A549 (cell line): Measurements from ENCODE around the gene LTV1. TPM values are rescaled to one million over a fixed set of nuclear protein-coding genes. Genes with fewer than 3 reads are reported as not detected.

Experiments used
- ATAC-seq, 2 experiments: fragments of 200-7000 bp in 1 of 2; fragments of >200 bp in 1 of 2; cut with Nextera tagmentation in 1 of 2; cut with Tn5 transposase in 1 of 2; 3 replicates each; pipeline versions ENCODE4 v1.8.0 to v1.9.1; 2018 to 2020; ENCODE audit warnings: mild to moderate bottlenecking in 1 of 2, moderate library complexity in 1 of 2
- CTCF ChIA-PET: fragments of 300-600 bp; sonication (Branson Sonifier 250); formaldehyde crosslinking; extraction: SDS; loops from one replicate; lab custom pipeline; 2021; ENCODE audit warnings: antibody characterized with exemption, inconsistent platforms; lab: Yijun Ruan, JAX
- POLR2A ChIA-PET: fragments of 350-600 bp; formaldehyde crosslinking; extraction: SDS; loops from one replicate; lab custom pipeline; 2021; ENCODE audit warnings: antibody characterized with exemption, inconsistent platforms; lab: Yijun Ruan, JAX
- DNase-seq, 2 experiments: peaks; one replicate each; pipeline versions ENCODE4 v3.0.0 to v3.0.0-alpha.2; 2011 to 2016; ENCODE audit warnings: low read depth in 1 of 2, low spot score in 1 of 2
- FAIRE-seq: peaks from 2 replicates; lab custom pipeline; 2011; peaks lifted over from hg19 to GRCh38; lab: Jason Lieb, UNC
- H3K27ac ChIP-seq, 2 experiments: fragments of >200 bp; sonication (Bioruptor Twin); formaldehyde crosslinking; 3 replicates each; pipeline ENCODE4 v1.5.1; 2016 to 2017
- H3K4me1 ChIP-seq: fragments of >200 bp; sonication (Bioruptor Twin); formaldehyde crosslinking; 3 replicates; pipeline ENCODE4 v1.6.1; 2016
- H3K4me2 ChIP-seq: fragments of >200 bp; sonication (Bioruptor Twin); formaldehyde crosslinking; 3 replicates; pipeline ENCODE4 v1.6.1; 2016
- H3K4me3 ChIP-seq: fragments of >200 bp; sonication (Bioruptor Twin); formaldehyde crosslinking; 3 replicates; pipeline ENCODE4 v1.5.1; 2016
- H3K9me3 ChIP-seq: fragments of >200 bp; sonication (Bioruptor Twin); formaldehyde crosslinking; 3 replicates; pipeline ENCODE4 v1.6.1; 2016
- BCL3 ChIP-seq: fragments of >200 bp; sonication (Bioruptor Twin); formaldehyde crosslinking; IDR thresholded peaks from 3 replicates; pipeline ENCODE4 v1.6.1; 2016
- BHLHE40 ChIP-seq: IDR thresholded peaks from 2 replicates; pipeline ENCODE4 v1.6.1; 2012; ENCODE audit warnings: low read depth, low read length, inconsistent platforms
- CBX8 ChIP-seq: fragments of 200-600 bp; sonication (generic); IDR thresholded peaks from 2 replicates; pipeline ENCODE4 v1.6.1; 2016
- CEBPB ChIP-seq, 2 experiments: fragments of >200 bp in 1 of 2; sonication (Bioruptor Twin) in 1 of 2; formaldehyde crosslinking in 1 of 2; IDR thresholded peaks; 2 replicates each; pipeline ENCODE4 v1.6.1; 2012 to 2016
- CHD4 ChIP-seq: fragments of 200-600 bp; sonication (generic); IDR thresholded peaks from 2 replicates; pipeline ENCODE4 v1.6.1; 2016; ENCODE audit warnings: antibody characterized with exemption, mild to moderate bottlenecking, borderline replicate concordance
- E2F6 ChIP-seq: IDR thresholded peaks from 2 replicates; pipeline ENCODE4 v1.6.1; 2012; ENCODE audit warnings: low read depth, borderline replicate concordance
- EHF ChIP-seq: fragments of 250-450 bp; sonication (Bioruptor Pico); IDR thresholded peaks from 2 replicates; pipeline ENCODE4 v1.5.0; 2020; ENCODE audit warnings: mild to moderate bottlenecking
- EP300 ChIP-seq, 2 experiments: fragments of >200 bp; sonication (Bioruptor Twin); formaldehyde crosslinking; IDR thresholded peaks; 2 replicates in 1 of 2; 3 replicates in 1 of 2; pipeline ENCODE4 v1.6.1; 2016 to 2017
- FOXS1 ChIP-seq: fragments of 250-450 bp; sonication (Bioruptor Pico); IDR thresholded peaks from 2 replicates; pipeline ENCODE4 v1.5.0; 2020; ENCODE audit warnings: mild to moderate bottlenecking, moderate library complexity
- HES2 ChIP-seq: fragments of >200 bp; sonication (Bioruptor Twin); formaldehyde crosslinking; IDR thresholded peaks from 2 replicates; pipeline ENCODE4 v1.6.1; 2016
- HEYL ChIP-seq: fragments of 250-450 bp; sonication (Bioruptor Pico); IDR thresholded peaks from 2 replicates; pipeline ENCODE4 v1.8.0; 2021; ENCODE audit warnings: mild to moderate bottlenecking, moderate library complexity
- JUNB ChIP-seq: fragments of >200 bp; sonication (Bioruptor Twin); formaldehyde crosslinking; IDR thresholded peaks from 2 replicates; pipeline ENCODE4 v1.6.1; 2016
- MAFK ChIP-seq: fragments of 450-650 bp; IDR thresholded peaks from 2 replicates; pipeline ENCODE4 v1.6.1; 2014; ENCODE audit not compliant: partially characterized antibody
- MAZ ChIP-seq: fragments of 150-350 bp; IDR thresholded peaks from 2 replicates; pipeline ENCODE4 v1.6.1; 2014; ENCODE audit warnings: antibody characterized with exemption, low read depth, low read length, borderline replicate concordance
- MYC ChIP-seq: IDR thresholded peaks from 2 replicates; pipeline ENCODE4 v1.6.1; 2012; ENCODE audit warnings: mild to moderate bottlenecking, inconsistent platforms, low read length, improper control_type of control experiment, borderline replicate concordance
- NPAS2 ChIP-seq: fragments of 250-450 bp; sonication (Bioruptor Pico); IDR thresholded peaks from 2 replicates; pipeline ENCODE4 v1.8.0; 2022; ENCODE audit warnings: mild to moderate bottlenecking, moderate library complexity, borderline replicate concordance
- NR3C1 ChIP-seq: fragments of >200 bp; sonication (Bioruptor Twin); formaldehyde crosslinking; IDR thresholded peaks from 3 replicates; pipeline ENCODE4 v1.6.1; 2017
- PBX3 ChIP-seq: IDR thresholded peaks from 2 replicates; pipeline ENCODE4 v1.6.1; 2012
- RARB ChIP-seq: fragments of 250-450 bp; sonication (Bioruptor Pico); IDR thresholded peaks from 2 replicates; pipeline ENCODE4 v1.8.0; 2021; ENCODE audit warnings: mild to moderate bottlenecking, moderate library complexity
- RCOR1 ChIP-seq: fragments of 150-350 bp; IDR thresholded peaks from 2 replicates; pipeline ENCODE4 v1.6.1; 2014; ENCODE audit warnings: antibody characterized with exemption, low read length, low read depth
- TFCP2L1 ChIP-seq: fragments of 250-450 bp; sonication (Bioruptor Pico); IDR thresholded peaks from 2 replicates; pipeline ENCODE4 v1.5.0; 2021; ENCODE audit warnings: mild to moderate bottlenecking
- USF2 ChIP-seq: fragments of 450-650 bp; IDR thresholded peaks from 2 replicates; pipeline ENCODE4 v1.6.1; 2014; ENCODE audit warnings: antibody characterized with exemption
- ZFP36 ChIP-seq: fragments of 450-650 bp; IDR thresholded peaks from 2 replicates; pipeline ENCODE4 v1.6.1; 2014; ENCODE audit warnings: borderline replicate concordance; ENCODE audit not compliant: partially characterized antibody
- WGBS: methylation state at CpG from one replicate; pipeline ENCODE4 v1.1.6; 2017; ENCODE audit errors: missing lambda C conversion rate; 5-methylcytosine and 5-hydroxymethylcytosine counted together
- polyA plus RNA-seq, 4 experiments: library from polyadenylated mRNA; depleted of rRNA in 3 of 4; stranded (reverse); fragments of >200 nt; fragmentation: RNase III in 1 of 4; extraction: RNeasy Plus Mini Kit Qiagen cat#74134 plus additional on column Dnase treatment in 1 of 4; gene quantifications; 2 replicates in 3 of 4; 3 replicates in 1 of 4; pipeline ENCODE4 v1.2.3, GENCODE V29; 2011 to 2017

Gene LTV1
- polyA plus RNA-seq, 2 of the 4 experiments (the other 2 are of a cell fraction): 50.7 to 52.4 TPM

- TF ChIP-seq BCL3 (no peak), MAZ (no peak), HES2 (no peak), RCOR1 (no peak), EHF (CRISPR knock-in tag) (no peak), CEBPB (IDR thresholded peaks at IDR 0.05) (no peak), ZFP36 (no peak)
These were observed 7.0 kb upstream of the LTV1 start (continued) for GRCh38 chr6:143836150-143836549.

- no peak for ATAC-seq
- H3K4me3 ChIP-seq: no peak overlapping the region
- H3K4me1 ChIP-seq: no peaks in the 10 kb centered on the region
- no peak overlapping the region for H3K27ac ChIP-seq
- no peak for FAIRE-seq
- ChIA-PET POLR2A (no interaction called here), CTCF (no interaction called here)
- no peaks in the 10 kb centered on the region for H3K9me3 ChIP-seq
- 65% methylated on average over 5 of the region's 5 CpGs for WGBS
- no peak for DNase-seq
- TF ChIP-seq CHD4 (no peak), JUNB (no peak), E2F6 (no peak), HEYL (CRISPR knock-in tag) (no peak), FOXS1 (CRISPR knock-in tag) (no peak), RARB (CRISPR knock-in tag) (no peak)
- no peak overlapping the region for H3K4me2 ChIP-seq
These were observed 4.7 kb upstream of the LTV1 start for GRCh38 chr6:143838395-143838794.

GRCh38 chr6:143839196-143839595, 3.9 kb upstream of the LTV1 start:
- CTCF ChIA-PET: no interaction called here
- Histone ChIP-seq H3K9me3 (no peaks in the 10 kb centered on the region), H3K27ac (no peak overlapping the region), H3K4me1 (0 out of 3 replicates have a peak, but pooled peaks cover 1% of the 10 kb centered on the region), H3K4me3 (no peak overlapping the region), H3K4me2 (no peak overlapping the region)
- ATAC-seq (no peak), FAIRE-seq (no peak), DNase-seq (no peak)
- WGBS: 72% methylated on average over 4 of the region's 4 CpGs
- TF ChIP-seq MYC (no peak), MAFK (no peak), NPAS2 (CRISPR knock-in tag) (no peak), USF2 (no peak), TFCP2L1 (CRISPR knock-in tag) (no peak), CBX8 (no peak), BHLHE40 (no peak), PBX3 (no peak), EP300 (IDR thresholded peaks at IDR 0.05) (no peak), MAZ (no peak), NR3C1 (no peak)
- POLR2A ChIA-PET: no interaction called here
